G401.6 (cell line): Measurements from ENCODE around the gene TNFAIP2.

Experiments
- FAIRE-seq: peaks from 2 replicates; lab custom pipeline; 2012; peaks lifted over from hg19 to GRCh38; lab: Jason Lieb, UNC

The TNFAIP2 gene

DNA sequence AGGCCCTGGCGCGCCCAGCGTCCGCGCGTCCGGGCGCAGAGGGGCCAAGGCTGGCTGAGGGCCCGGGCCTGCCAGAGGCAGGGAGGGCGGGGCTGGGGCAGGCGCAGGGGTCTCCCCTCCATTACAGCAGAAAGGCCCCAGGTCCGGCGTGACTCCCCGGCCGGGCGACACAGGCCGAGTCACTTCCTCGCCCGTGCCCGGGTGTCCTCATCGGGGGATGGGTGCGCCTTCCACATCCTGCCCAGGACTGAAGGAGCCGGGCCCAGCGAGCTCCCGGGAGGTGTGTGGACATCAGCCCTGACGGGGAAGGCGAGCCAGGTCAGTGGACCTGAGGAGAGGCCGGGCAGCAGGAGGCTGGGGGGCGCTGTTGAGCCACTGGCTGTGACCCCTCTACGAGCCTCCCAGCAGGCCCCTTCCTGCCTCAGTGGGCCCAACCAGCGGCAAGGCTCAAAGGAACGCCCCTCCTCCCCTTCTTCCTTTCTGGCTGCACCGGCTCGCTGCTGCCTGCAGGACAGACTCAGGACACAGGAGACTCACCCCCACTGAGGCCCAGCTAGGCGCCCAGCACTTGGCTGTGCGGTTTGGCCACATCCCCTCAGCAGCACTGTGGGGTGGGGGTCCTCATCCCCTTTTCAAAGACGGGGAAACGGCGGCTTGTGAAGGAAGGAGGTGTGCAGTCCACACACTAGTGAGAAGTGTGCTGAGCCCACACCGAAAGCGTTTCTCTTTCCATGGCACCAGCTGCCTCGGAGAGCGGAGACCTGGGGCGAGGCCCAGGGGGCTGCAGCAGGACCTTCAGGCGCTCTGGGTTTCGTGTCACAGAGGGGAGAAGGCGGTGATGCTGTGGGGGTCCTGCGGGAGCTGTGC is 606 bp downstream of the TNFAIP2 start:
- no peak for FAIRE-seq

DNA sequence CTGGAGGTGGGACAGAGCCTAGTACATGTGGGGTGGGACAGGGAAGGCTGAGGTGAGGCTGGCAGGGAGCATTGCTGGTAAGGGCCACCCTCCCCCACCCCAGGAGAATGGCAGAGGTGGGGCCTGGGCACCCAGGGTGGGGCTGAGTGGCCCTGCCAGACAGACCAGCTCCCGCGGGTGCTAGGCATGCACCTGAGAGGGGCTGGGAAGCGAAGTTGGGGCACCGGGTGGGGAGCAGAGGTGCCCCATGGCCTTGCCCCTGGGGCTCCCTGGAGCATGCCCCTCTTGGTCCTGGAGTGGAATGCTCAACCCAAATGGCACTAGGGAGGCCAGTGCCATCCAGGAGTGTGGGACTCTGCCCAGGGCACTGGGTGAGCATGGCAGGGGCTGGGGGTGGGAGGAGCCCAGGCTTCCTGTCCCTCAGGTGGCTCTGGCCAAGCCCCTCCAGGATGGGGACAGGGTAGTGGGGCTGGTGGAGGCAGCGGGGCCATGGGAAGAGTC is 1.3 kb downstream of the TNFAIP2 start:
- FAIRE-seq: no peak

DNA sequence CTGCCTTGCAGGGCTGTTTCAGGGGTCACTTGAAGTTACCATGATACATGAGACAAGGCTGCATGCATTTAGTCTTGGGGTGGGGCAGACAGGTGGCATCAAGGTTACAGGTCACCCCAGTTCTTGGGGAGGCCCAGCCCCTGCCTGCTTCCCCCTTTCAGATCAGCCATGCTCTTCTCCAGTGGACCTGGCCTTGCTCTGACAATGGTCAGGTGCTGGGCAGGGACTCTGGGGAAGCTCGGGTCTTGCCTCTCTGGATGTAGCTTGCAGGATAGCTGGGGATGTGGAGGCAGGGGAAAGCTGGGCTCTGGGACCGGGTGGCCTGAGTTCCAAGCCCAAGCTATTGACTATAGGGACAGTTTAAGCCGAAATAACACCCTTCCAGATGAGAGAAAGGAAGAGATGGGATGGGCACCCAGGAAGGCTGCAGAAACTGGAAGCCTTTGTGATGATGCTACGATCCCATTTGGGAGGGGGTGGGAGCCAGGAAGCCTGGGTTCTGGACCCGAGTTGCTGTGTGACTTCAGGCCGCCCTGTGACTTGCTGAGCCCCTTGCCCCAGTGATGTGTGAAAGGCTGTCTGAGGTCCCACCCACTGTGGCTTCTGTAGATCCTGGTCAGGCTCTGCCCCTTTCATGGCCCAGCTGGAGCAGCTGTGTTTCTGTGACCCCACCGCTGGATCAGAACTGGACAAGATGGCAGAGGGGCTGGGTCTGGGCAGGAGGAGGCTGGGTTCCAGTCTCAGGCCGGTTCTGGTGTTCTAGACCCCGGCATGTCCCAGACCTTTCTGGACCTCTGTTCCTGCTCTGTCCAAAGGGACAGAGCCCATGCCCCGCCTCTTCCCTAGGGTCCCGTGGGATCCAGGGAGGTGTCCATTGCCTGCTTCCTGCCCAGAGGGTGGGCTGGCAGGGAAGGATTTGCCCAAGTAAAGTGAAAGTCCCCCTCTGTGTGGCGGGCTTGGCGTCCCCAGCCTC is 2.1 kb downstream of the TNFAIP2 start:
- FAIRE-seq: no peak

DNA sequence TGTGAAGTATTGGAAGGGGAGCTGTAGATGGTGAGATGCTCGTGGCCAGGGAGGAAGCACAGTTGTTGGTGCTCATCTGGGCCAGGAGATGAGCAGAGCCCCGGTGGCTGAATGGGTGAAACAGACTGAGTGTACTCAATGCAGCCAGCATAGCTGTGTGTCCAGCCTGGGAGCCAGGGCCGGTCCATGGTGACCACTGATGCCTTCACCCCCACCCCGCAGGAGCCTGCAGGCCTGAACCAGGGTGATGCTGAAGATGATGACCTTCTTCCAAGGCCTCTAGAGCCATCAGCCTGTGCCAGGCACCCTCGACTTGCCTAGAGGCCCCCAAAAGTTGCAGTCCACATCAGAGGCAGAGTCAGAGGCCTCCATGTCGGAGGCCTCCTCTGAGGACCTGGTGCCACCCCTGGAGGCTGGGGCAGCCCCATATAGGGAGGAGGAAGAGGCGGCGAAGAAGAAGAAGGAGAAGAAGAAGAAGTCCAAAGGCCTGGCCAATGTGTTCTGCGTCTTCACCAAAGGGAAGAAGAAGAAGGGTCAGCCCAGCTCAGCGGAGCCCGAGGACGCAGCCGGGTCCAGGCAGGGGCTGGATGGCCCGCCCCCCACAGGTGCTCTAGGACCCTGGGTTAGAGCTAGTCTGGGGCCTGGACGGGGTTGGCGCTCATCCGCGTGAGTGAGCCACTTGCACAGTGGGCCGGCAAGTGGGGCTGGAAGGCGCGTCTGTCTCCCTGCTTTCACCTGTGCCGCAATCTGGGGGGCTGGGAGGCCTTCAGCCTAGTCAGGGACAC is 3.0 kb downstream of the TNFAIP2 start:
- no peak for FAIRE-seq

DNA sequence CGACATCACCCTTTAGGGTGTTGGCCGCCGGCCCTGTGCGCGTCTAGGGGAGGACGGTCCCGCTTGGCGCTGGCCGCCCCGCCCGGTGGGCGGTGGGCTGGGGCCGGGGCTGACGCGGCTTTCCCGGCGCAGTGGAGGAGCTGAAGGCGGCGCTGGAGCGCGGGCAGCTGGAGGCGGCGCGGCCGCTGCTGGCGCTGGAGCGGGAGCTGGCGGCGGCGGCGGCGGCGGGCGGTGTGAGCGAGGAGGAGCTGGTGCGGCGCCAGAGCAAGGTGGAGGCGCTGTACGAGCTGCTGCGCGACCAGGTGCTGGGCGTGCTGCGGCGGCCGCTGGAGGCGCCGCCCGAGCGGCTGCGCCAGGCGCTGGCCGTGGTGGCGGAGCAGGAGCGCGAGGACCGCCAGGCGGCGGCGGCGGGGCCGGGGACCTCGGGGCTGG is 3.6 kb downstream of the TNFAIP2 start:
- no peak for FAIRE-seq

DNA sequence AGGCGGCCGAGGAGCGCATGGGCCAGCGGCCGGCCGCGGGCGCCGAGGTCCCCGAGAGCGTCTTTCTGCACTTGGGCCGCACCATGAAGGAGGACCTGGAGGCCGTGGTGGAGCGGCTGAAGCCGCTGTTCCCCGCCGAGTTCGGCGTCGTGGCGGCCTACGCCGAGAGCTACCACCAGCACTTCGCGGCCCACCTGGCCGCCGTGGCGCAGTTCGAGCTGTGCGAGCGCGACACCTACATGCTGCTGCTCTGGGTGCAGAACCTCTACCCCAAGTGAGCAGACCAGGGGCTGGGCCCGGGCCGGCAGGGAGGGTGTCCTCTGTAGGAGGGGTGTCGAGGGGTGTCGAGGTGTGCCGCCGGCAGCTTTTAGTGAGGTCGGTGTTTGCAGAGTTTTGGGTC is 4.1 kb downstream of the TNFAIP2 start:
- no peak for FAIRE-seq

DNA sequence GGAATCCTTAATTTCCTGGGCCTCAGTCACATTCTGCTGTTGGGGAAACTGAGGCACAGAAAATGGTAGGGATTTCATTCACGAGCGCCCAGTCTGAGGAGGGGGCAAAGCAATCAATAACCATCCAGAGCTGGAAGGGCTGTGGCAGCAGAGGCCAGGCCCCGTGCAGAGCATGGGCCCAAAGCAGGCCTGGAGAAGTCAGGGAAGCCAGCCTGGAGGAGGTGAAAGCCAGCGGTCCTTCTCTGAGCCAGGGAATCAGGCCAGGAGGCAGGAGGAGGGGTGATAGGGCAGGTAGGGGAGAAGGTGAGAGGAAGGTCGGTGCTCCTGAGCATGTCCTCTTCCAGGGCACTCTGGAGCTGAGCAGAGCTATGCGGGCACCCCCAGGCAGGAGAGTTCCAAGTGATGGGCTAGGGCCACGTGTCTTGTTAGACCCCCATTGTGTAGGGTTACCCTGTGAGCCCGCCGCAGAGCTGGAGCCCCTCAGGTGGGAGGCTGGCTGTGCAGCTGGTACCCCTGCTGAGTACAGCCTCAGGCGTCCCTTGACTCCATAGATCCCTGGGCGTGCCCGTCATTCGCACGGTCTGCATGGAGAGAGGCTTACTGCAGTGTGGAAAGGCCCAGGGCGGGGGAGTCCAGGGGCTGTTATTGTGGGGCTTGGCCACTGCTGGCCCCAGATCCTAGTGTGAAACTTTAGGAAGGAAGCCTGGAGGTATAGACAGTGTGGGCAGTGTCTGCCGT is 4.8 kb downstream of the TNFAIP2 start:
- no peak for FAIRE-seq

DNA sequence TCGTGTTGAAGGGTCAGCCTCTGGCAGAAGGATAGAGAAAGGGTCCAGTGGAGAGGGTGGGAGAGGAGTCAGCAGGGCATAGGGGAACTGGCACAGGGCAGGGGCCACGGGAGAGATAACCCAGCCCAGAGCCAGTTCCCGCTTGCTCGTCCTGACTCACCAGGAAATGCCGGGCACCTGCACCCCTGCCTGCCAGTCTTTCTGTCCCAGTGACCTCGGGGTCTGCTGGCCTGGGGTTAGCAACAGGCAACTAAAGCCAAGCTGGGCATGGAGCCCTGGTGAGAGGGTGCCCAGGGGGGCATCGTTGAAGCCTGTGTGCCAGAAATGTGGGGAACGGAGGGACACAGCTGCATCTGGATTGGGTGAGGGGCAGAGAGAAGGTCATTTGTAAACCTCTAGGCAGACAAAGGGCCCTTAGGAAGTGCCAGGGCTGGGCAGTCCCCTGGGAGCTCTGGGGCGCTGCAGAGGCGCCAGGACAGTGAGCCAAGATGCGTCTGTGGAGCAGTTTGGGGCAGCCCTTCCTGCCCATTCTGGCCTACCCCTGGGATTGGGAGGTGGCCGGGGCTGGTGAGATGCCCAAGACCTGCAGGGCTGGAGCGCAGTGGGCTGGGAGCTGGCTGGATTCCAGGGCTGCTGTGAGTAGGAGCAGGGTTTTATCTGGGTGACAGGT is 5.5 kb downstream of the TNFAIP2 start:
- no peak for FAIRE-seq

DNA sequence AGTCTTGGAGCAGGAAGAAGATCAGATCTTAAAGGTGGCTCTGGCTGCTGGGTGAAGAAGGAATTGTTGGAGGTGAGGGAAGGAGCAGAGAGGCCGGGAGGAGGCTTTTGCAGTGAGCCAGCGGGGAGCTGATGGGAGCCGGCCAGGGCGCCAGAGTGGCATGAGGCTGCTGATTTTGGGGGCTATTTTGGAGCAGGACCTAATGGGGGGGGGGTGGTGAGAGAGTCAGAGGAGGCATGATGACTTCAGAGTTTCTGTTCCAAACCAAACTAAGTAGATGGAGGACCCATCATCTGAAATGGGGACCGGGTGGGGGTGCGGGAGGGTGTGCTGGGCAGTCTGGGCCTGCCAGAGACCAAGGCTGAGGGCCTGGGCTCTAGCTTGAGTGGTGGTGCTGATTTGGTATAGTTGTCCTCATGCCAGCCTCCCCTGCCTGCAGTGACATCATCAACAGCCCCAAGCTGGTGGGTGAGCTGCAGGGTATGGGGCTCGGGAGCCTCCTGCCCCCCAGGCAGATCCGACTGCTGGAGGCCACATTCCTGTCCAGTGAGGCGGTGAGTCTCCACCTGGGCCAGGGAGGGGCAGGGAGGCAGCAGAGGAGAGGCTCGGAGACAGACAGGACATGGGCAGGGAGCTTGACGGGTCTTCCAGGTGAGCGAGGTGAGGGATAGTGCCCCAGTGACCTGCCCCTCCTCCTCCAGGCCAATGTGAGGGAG is 6.2 kb downstream of the TNFAIP2 start:
- FAIRE-seq: no peak

DNA sequence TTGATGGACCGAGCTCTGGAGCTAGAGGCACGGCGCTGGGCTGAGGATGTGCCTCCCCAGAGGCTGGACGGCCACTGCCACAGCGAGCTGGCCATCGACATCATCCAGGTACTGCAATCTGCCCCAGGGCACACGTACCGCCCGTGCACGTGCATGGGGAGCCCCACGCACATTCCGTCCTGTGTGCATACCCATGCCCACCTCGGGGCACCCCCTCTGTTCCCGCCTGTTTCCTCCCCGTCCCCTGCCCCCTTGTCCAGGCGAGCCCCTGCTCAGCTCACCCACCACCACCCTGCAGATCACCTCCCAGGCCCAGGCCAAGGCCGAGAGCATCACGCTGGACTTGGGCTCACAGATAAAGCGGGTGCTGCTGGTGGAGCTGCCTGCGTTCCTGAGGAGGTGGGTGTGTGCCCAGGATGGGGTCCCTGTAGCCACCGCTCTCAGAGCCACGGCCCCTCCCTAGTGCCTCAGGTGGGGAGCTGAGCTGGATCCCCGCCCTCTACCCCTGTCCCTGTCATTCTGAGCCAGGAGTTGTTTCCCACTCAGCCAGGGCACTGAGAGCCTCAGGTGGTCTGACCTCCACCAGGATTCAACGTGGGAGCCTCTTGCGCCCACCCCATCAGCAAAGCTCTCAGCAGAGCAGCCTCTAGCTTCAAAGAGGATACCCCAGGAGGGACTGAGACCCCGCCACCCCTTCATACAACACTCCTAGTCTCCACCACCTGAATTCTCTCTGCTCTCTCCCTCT is 6.9 kb downstream of the TNFAIP2 start:
- no peak for FAIRE-seq

DNA sequence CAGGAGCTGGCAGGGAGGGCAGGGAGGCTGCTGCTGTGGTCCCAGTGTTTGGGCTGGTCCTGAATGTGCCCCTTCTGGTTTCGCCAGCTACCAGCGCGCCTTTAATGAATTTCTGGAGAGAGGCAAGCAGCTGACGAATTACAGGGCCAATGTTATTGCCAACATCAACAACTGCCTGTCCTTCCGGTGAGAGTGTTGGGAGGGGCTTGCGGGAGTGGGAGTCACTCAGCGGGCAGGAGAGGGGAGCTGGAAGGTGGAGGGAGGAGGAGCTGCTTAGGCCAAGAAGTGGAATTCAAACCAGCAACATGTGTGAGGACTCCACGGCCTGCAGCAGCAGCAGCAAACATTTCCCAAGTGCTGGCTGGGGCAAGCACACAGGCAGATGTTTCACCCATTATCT is 7.7 kb downstream of the TNFAIP2 start:
- FAIRE-seq: no peak

DNA sequence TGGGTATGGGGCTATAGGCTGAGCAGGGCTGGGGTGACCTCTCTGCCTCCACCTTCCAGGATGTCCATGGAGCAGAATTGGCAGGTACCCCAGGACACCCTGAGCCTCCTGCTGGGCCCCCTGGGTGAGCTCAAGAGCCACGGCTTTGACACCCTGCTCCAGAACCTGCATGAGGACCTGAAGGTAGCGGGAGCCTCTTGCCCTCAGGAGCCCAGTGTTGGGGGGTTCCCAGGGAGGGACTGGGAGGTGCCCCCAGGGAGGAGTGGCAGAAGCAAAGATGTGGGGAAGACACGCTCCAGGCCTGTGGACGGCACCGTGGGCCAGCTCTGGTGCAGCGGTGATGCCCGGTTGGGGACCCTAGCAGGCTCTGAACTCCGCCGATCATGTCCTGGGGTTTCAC is 8.3 kb downstream of the TNFAIP2 start:
- no peak for FAIRE-seq

DNA sequence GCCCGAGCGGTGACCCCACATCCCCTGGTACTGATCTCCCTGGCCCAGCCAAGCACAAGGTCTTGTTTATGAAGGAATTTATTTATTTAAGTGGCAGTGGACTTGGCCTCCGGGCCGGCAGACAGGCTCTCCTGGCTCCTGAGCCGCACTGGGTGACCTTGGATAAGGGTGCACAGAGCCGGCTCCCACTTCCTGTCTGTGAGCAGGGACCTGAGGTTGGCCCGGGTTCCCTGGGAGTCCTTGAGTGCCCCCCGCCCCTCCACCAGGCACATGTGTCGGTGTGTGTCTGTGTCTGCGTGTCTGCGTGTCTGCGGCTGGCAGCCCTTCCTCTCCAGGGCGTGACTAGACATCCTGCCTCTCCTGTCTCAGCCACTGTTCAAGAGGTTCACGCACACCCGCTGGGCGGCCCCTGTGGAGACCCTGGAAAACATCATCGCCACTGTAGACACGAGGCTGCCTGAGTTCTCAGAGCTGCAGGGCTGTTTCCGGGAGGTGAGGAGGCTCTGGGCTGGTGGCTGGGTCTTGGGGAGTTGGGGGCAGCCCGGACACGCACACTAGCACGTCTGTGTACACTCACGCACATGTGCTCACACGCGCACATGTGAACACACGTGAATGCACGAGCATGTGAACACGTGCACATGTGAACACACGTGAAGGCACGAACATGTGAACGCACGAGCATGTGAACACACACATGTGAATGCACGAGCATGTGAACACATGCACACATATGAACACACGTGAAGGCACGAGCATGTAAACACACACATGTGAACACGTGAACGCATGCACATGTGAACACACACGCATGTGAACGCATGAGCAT is 9.3 kb downstream of the TNFAIP2 start:
- FAIRE-seq: no peak

DNA sequence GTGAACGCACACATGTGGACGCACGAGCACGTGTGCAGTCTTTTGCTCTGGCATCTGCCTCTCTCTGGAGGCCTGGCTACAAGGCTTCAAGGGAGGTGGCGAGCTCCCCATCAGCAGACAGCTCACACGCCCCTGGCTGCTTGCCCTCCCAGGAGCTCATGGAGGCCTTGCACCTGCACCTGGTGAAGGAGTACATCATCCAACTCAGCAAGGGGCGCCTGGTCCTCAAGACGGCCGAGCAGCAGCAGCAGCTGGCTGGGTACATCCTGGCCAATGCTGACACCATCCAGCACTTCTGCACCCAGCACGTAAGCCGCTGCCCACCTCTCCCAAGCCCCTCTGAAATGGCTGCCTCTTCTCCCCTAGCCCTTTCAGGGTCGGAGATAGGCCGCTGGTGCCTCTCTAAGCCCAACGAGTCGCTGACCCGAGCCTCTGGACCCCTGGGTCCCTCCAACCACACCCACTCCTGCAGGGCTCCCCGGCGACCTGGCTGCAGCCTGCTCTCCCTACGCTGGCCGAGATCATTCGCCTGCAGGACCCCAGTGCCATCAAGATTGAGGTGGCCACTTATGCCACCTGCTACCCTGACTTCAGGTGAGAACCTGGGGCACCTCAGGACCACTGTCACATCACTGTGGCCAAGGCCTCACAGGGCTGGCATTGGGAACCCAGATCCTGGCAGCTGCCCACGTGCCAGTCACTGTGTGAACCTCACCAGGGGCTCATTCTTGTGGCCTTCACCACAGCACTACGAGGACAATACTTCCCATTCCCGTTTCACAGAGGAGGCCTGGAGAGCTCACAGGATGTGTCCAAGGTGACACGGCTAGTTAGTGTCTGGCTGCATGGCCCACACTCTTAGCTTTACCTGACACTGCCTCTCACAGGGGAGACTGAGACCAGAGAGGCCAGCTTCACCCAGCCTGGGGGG is 10.2 kb downstream of the TNFAIP2 start:
- FAIRE-seq: no peak

DNA sequence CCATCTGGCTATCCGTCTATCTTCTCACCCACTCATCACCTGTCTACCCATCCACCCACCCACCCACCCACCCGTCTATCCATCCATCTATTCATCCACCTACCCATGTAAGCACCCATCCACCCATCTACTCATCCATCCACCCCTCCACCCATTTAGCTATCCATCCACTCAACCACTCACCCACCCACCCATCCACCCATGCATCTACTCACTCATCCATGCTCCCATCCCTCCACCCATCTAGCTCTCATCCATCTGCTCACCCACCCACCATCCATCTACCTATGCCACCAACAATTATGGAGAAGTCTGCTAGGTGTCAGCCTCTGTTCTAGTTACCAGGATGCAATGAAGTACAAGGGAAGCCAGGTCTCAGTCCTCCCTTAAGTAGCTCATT is 11.1 kb downstream of the TNFAIP2 start:
- no peak for FAIRE-seq

DNA sequence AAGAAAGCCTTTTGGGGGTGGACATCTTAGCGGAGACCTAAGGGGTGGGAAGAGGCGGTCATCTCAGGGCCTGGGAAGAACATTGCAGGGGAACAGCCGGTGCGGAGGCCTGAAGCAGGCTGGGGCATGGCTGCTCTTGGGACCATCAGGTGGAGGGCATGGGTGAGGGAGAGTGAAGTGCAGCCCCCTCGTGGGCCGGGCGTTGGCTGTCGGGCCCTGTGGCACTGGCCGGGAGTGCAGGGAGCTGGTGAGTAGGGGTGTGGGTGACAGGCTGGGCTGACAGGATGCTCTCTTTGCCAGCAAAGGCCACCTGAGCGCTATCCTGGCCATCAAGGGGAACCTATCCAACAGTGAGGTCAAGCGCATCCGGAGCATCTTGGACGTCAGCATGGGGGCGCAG is 11.7 kb downstream of the TNFAIP2 start:
- FAIRE-seq: no peak
